Osteoblast (primary cell): ENCODE results near the gene SMG7. TPM values are rescaled to one million over a fixed set of nuclear protein-coding genes. Genes with fewer than 3 reads are reported as not detected.

Source experiments
- DNase-seq: peaks from one replicate; pipeline ENCODE4 v3.0.0; 2011; ENCODE audit warnings: low spot score, mixed read lengths; ENCODE audit not compliant: insufficient read length; ENCODE audit errors: missing footprints
- H2AFZ ChIP-seq: 2 replicates; pipeline ENCODE4 v1.6.0; 2011; ENCODE audit warnings: mild to moderate bottlenecking, low read length
- H3K27ac ChIP-seq: 2 replicates; pipeline ENCODE4 v1.5.1; 2011; ENCODE audit warnings: mild to moderate bottlenecking, low read depth, low read length, moderate library complexity
- H3K27me3 ChIP-seq: 2 replicates; pipeline ENCODE4 v1.6.0; 2012; ENCODE audit warnings: mild to moderate bottlenecking, control low read depth, inconsistent platforms, low read length, moderate library complexity; ENCODE audit not compliant: insufficient read depth
- H3K36me3 ChIP-seq: 2 replicates; pipeline ENCODE4 v1.5.1; 2011; ENCODE audit warnings: mild to moderate bottlenecking, low read length, control low read depth, moderate library complexity; ENCODE audit not compliant: insufficient read depth
- H3K4me1 ChIP-seq: 2 replicates; pipeline ENCODE4 v1.5.1; 2011; ENCODE audit warnings: mild to moderate bottlenecking, low read length, control low read depth, moderate library complexity; ENCODE audit not compliant: insufficient read depth
- H3K4me2 ChIP-seq: 2 replicates; pipeline ENCODE4 v1.6.0; 2011; ENCODE audit warnings: mild to moderate bottlenecking, low read length; ENCODE audit not compliant: insufficient read depth
- H3K4me3 ChIP-seq: fragments of 200-600 bp; sonication (generic); 3 replicates; pipeline ENCODE4 v1.5.1; 2012; ENCODE audit warnings: mild to moderate bottlenecking, low read length, inconsistent platforms; ENCODE audit not compliant: insufficient read depth
- H3K79me2 ChIP-seq: 2 replicates; pipeline ENCODE4 v1.6.0; 2012; ENCODE audit warnings: mild to moderate bottlenecking, low read length, control low read depth, inconsistent platforms; ENCODE audit not compliant: insufficient read depth
- H3K9me3 ChIP-seq: 2 replicates; pipeline ENCODE4 v1.5.1; 2011; ENCODE audit warnings: low read depth, low read length, control low read depth
- H4K20me1 ChIP-seq: 2 replicates; pipeline ENCODE4 v1.6.0; 2012; ENCODE audit warnings: mild to moderate bottlenecking, low read length, control low read depth; ENCODE audit not compliant: insufficient read depth
- CTCF ChIP-seq: IDR thresholded peaks from 2 replicates; pipeline ENCODE4 v1.5.1; 2011; ENCODE audit warnings: mild to moderate bottlenecking, low read depth, low read length, moderate library complexity; ENCODE audit errors: extremely low read depth
- total RNA-seq: library from RNA; depleted of rRNA; stranded (reverse); fragments of >200 nt; gene quantifications from 2 replicates; pipeline ENCODE4 v1.2.3, GENCODE V29; 2012

SMG7 gene
- total RNA-seq, 1 donor: 25.0 TPM

GRCh38 chr1:183565261-183565660 is 93.0 kb downstream of the SMG7 start:
- Histone ChIP-seq H4K20me1 (no peaks in the 10 kb centered on the region), H3K4me2 (no peak overlapping the region), H3K9me3 (no peaks in the 10 kb centered on the region), H3K27ac (no peak overlapping the region), H3K4me3 (no peak overlapping the region), H3K4me1 (peaks cover 18% of the 10 kb centered on the region), H3K27me3 (no peaks in the 10 kb centered on the region), H3K36me3 (no peaks in the 10 kb centered on the region), H3K79me2 (no peaks in the 10 kb centered on the region), H2AFZ (no peak overlapping the region)
- no peak for DNase-seq
- no peak for TF ChIP-seq CTCF

GRCh38 chr1:183566026-183566425 is 93.7 kb downstream of the SMG7 start:
- Histone ChIP-seq H3K36me3 (no peaks in the 10 kb centered on the region), H4K20me1 (no peaks in the 10 kb centered on the region), H3K79me2 (no peaks in the 10 kb centered on the region), H3K4me3 (no peak overlapping the region), H3K27me3 (no peaks in the 10 kb centered on the region), H3K4me2 (no peak overlapping the region), H3K4me1 (peaks cover 18% of the 10 kb centered on the region), H3K27ac (no peak overlapping the region), H3K9me3 (no peaks in the 10 kb centered on the region), H2AFZ (no peak overlapping the region)
- DNase-seq: no peak
- no peak for TF ChIP-seq CTCF

- no peak overlapping the region for H2AFZ ChIP-seq
- no peak overlapping the region for H3K4me3 ChIP-seq
- peaks cover 20% of the 10 kb centered on the region for H3K4me1 ChIP-seq
- H3K9me3 ChIP-seq: no peaks in the 10 kb centered on the region
- no peaks in the 10 kb centered on the region for H3K36me3 ChIP-seq
- H3K27ac ChIP-seq: no peak overlapping the region
- no peaks in the 10 kb centered on the region for H4K20me1 ChIP-seq
- no peaks in the 10 kb centered on the region for H3K79me2 ChIP-seq
- no peak for DNase-seq
- H3K4me2 ChIP-seq: no peak overlapping the region
- no peaks in the 10 kb centered on the region for H3K27me3 ChIP-seq
- no peak for TF ChIP-seq CTCF
These were observed 95.3 kb downstream of the SMG7 start for GRCh38 chr1:183567584-183567983.

GRCh38 chr1:183568176-183569021 is 96.1 kb downstream of the SMG7 start:
- Histone ChIP-seq H3K4me2 (no peak overlapping the region), H3K79me2 (no peaks in the 10 kb centered on the region), H3K27ac (no peak overlapping the region), H3K36me3 (no peaks in the 10 kb centered on the region), H3K4me3 (no peak overlapping the region), H2AFZ (no peak overlapping the region), H3K9me3 (no peaks in the 10 kb centered on the region), H3K27me3 (no peaks in the 10 kb centered on the region), H3K4me1 (peaks cover 21% of the 10 kb centered on the region), H4K20me1 (no peaks in the 10 kb centered on the region)
- no peak for DNase-seq
- no peak for TF ChIP-seq CTCF
